K562 (cell line): Measurements from ENCODE around the gene MSRB2. TPM values are rescaled to one million over a fixed set of nuclear protein-coding genes. Genes with fewer than 3 reads are reported as not detected.

Source experiments
- ARHGAP35 ChIP-seq: fragments of 450-650 bp; IDR thresholded peaks from 2 replicates; pipeline ENCODE4 v1.6.1; 2018; ENCODE audit not compliant: partially characterized antibody
- ARID2 ChIP-seq: fragments of 450-650 bp; IDR thresholded peaks from 2 replicates; pipeline ENCODE4 v1.6.1; 2017; ENCODE audit warnings: antibody characterized with exemption, mild to moderate bottlenecking
- BRD4 ChIP-seq: fragments of 200-600 bp; sonication (generic); IDR thresholded peaks from 2 replicates; pipeline ENCODE4 v1.6.1; 2017; ENCODE audit warnings: inconsistent platforms
- CBX3 ChIP-seq, 2 experiments: IDR thresholded peaks; 1 replicate in 1 of 2; 2 replicates in 1 of 2; pipeline ENCODE4 v1.6.1; 2012; ENCODE audit warnings: inconsistent platforms in 2 of 2, low read length in 2 of 2, borderline replicate concordance in 1 of 2, control low read depth in 1 of 2
- CC2D1A ChIP-seq: fragments of 450-650 bp; IDR thresholded peaks from 2 replicates; pipeline ENCODE4 v1.6.1; 2017; ENCODE audit warnings: mild to moderate bottlenecking
- FOXJ2 ChIP-seq: fragments of 200-800 bp; sonication (Bioruptor generic); IDR thresholded peaks from 2 replicates; pipeline ENCODE4 v1.6.1; 2016; ENCODE audit warnings: missing genetic modification characterization, missing compliant biosample characterization
- FOXM1 ChIP-seq, 2 experiments: fragments of 450-650 bp in 1 of 2; sonication (generic) in 1 of 2; formaldehyde crosslinking in 1 of 2; IDR thresholded peaks; 2 replicates each; pipeline versions ENCODE4 v1.6.1 to v1.9.0; 2017 to 2022; ENCODE audit warnings: low read depth in 2 of 2, mild to moderate bottlenecking in 2 of 2, missing genetic modification reagents in 1 of 2, moderate library complexity in 1 of 2
- HSF4 ChIP-seq: fragments of 250-450 bp; sonication (Bioruptor Pico); IDR thresholded peaks from 2 replicates; pipeline ENCODE4 v2.1.2; 2022; ENCODE audit warnings: mild to moderate bottlenecking, moderate library complexity, borderline replicate concordance
- KAT7 ChIP-seq: sonication (generic); formaldehyde crosslinking; IDR thresholded peaks from 2 replicates; pipeline ENCODE4 v1.8.0; 2022; ENCODE audit warnings: missing genetic modification reagents, mild to moderate bottlenecking, borderline replicate concordance
- KLF16 ChIP-seq: IDR thresholded peaks from 2 replicates; pipeline ENCODE4 v1.6.1; 2016; ENCODE audit warnings: antibody characterized with exemption
- MECOM ChIP-seq: fragments of 250-450 bp; sonication (Bioruptor Pico); IDR thresholded peaks from 2 replicates; pipeline ENCODE4 v1.8.0; 2022; ENCODE audit warnings: inconsistent platforms
- MEF2A ChIP-seq: IDR thresholded peaks from 2 replicates; pipeline ENCODE4 v1.6.1; 2011; ENCODE audit warnings: low read depth, mild to moderate bottlenecking, low read length, moderate library complexity; ENCODE audit not compliant: control insufficient read depth
- MYNN ChIP-seq, 2 experiments: sonication (generic); formaldehyde crosslinking in 1 of 2; IDR thresholded peaks; 2 replicates each; pipeline versions ENCODE4 v1.5.0 to v1.6.1; 2016 to 2020; ENCODE audit warnings: antibody characterized with exemption in 1 of 2, missing genetic modification reagents in 1 of 2
- NEUROD1 ChIP-seq: fragments of 150-350 bp; IDR thresholded peaks from 2 replicates; pipeline ENCODE4 v1.6.1; 2014; ENCODE audit warnings: borderline replicate concordance, low read length, low read depth; ENCODE audit not compliant: partially characterized antibody
- RBM25 ChIP-seq: fragments of 200-400 bp; formaldehyde crosslinking; IDR thresholded peaks from 2 replicates; pipeline ENCODE4 v1.6.1; 2018; ENCODE audit warnings: low read length, low read depth, moderate library complexity; ENCODE audit not compliant: severe bottlenecking
- SETDB1 ChIP-seq: IDR thresholded peaks from one replicate; pipeline ENCODE4 v1.6.1; 2012; ENCODE audit warnings: low read length, control low read depth, inconsistent platforms
- SMC3 ChIP-seq: conservative IDR thresholded peaks from 2 replicates; pipeline ENCODE4 v1.6.1; 2011; ENCODE audit warnings: low read depth, low read length, improper control_type of control experiment; ENCODE audit not compliant: insufficient read depth
- SPI1 ChIP-seq: IDR thresholded peaks from 2 replicates; pipeline ENCODE4 v1.6.1; 2011; ENCODE audit warnings: low read depth, low read length, control low read depth, borderline replicate concordance
- TGIF2 ChIP-seq: sonication (generic); formaldehyde crosslinking; IDR thresholded peaks from 2 replicates; pipeline ENCODE4 v1.8.1; 2022; ENCODE audit warnings: mild to moderate bottlenecking, missing genetic modification reagents, moderate library complexity
- ZNF551 ChIP-seq: fragments of 250-450 bp; sonication (Bioruptor Pico); IDR thresholded peaks from 2 replicates; pipeline ENCODE4 v1.5.0; 2021; ENCODE audit warnings: mild to moderate bottlenecking, moderate library complexity
- ZNF75A ChIP-seq: fragments of 450-650 bp; formaldehyde crosslinking; IDR thresholded peaks from 2 replicates; pipeline ENCODE4 v1.4.0; 2020; ENCODE audit warnings: mild to moderate bottlenecking
- polyA plus RNA-seq, 8 experiments: library from polyadenylated mRNA; depleted of rRNA in 4 of 8; stranded (reverse) in 5 of 8; unstranded in 3 of 8; fragments of >200 nt; fragmentation: Nextera tagmentation in 2 of 8; fragmentation: Illumina TruSeq in 1 of 8; extraction: Ambion mirVana in 2 of 8; extraction: Trizol in 1 of 8; gene quantifications; 2 replicates each; pipeline versions ENCODE4 v1.2.1 to v1.2.3, GENCODE V29; 2011 to 2014; ENCODE audit warnings: inconsistent platforms in 1 of 8, missing spikeins in 1 of 8
- total RNA-seq, 7 experiments: library from RNA; depleted of rRNA in 6 of 7; stranded (reverse); fragments of >200 nt in 6 of 7; fragmentation: Illumina TruSeq in 2 of 7; extraction: Trizol in 2 of 7; gene quantifications; 2 replicates each; pipeline versions ENCODE4 v1.2.1 to v1.2.3, GENCODE V29; 2011 to 2021; ENCODE audit warnings: low replicate concordance in 1 of 7
- TF ChIP-seq, protein P1 (sequence below): fragments of 250-450 bp; sonication (Bioruptor Pico); IDR thresholded peaks from 2 replicates; pipeline ENCODE4 v1.4.0; 2020; ENCODE audit warnings: mild to moderate bottlenecking, moderate library complexity, borderline replicate concordance
- TF ChIP-seq, protein P2 (sequence below): sonication (generic); formaldehyde crosslinking; IDR thresholded peaks from 2 replicates; pipeline ENCODE4 v1.8.0; 2023; ENCODE audit warnings: mild to moderate bottlenecking, missing genetic modification reagents
- TF ChIP-seq, protein P3 (sequence below): fragments of 450-650 bp; formaldehyde crosslinking; IDR thresholded peaks from 2 replicates; pipeline ENCODE4 v1.4.0; 2020; ENCODE audit warnings: mild to moderate bottlenecking, moderate library complexity

MSRB2 gene
- total and polyA plus RNA-seq, 9 of the 15 experiments (the other 6 are each of a cell fraction or from before 2014, with no cell fraction given), result 1.5 to 22.3 (median 5.9) TPM

DNA sequence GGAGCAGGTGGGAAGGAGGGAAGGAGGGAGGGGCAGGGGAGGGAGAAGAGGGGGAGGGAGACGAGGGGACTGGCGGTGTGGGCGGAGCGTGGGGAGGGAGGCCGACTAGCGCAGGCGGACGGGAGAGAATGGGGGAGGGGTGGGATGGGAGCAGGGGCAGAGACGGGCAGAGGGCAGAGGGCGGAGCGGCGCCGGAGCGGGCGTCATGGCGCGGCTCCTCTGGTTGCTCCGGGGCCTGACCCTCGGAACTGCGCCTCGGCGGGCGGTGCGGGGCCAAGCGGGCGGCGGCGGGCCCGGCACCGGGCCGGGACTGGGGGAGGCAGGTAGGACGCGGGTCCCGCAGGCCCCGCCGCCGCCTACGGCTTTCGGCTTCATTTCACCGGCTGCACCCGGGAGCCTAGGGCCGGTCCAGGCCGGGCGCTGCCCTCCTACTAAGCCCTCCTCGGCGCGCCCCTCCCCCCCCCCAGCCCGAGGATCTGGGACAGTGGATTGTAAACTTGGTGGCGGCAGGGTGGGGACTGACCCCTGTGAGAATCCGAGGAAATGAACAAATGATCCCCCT, at the start of gene MSRB2 (continued):
- TF ChIP-seq, protein P1, sequence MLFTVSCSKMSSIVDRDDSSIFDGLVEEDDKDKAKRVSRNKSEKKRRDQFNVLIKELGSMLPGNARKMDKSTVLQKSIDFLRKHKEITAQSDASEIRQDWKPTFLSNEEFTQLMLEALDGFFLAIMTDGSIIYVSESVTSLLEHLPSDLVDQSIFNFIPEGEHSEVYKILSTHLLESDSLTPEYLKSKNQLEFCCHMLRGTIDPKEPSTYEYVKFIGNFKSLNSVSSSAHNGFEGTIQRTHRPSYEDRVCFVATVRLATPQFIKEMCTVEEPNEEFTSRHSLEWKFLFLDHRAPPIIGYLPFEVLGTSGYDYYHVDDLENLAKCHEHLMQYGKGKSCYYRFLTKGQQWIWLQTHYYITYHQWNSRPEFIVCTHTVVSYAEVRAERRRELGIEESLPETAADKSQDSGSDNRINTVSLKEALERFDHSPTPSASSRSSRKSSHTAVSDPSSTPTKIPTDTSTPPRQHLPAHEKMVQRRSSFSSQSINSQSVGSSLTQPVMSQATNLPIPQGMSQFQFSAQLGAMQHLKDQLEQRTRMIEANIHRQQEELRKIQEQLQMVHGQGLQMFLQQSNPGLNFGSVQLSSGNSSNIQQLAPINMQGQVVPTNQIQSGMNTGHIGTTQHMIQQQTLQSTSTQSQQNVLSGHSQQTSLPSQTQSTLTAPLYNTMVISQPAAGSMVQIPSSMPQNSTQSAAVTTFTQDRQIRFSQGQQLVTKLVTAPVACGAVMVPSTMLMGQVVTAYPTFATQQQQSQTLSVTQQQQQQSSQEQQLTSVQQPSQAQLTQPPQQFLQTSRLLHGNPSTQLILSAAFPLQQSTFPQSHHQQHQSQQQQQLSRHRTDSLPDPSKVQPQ (CRISPR knock-in tag), result no peak
- no peak for TF ChIP-seq SMC3
- TF ChIP-seq SPI1, result no peak
- TF ChIP-seq ZNF551 (CRISPR knock-in tag), result no peak
- TF ChIP-seq NEUROD1, result no peak
- TF ChIP-seq, protein P2, sequence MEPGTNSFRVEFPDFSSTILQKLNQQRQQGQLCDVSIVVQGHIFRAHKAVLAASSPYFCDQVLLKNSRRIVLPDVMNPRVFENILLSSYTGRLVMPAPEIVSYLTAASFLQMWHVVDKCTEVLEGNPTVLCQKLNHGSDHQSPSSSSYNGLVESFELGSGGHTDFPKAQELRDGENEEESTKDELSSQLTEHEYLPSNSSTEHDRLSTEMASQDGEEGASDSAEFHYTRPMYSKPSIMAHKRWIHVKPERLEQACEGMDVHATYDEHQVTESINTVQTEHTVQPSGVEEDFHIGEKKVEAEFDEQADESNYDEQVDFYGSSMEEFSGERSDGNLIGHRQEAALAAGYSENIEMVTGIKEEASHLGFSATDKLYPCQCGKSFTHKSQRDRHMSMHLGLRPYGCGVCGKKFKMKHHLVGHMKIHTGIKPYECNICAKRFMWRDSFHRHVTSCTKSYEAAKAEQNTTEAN, result no peak
- TF ChIP-seq ZNF75A (CRISPR knock-in tag), result no peak
- TF ChIP-seq FOXJ2 (tag), result no peak
- no peak for TF ChIP-seq ARHGAP35
- no peak for TF ChIP-seq KLF16
- TF ChIP-seq, protein P3, sequence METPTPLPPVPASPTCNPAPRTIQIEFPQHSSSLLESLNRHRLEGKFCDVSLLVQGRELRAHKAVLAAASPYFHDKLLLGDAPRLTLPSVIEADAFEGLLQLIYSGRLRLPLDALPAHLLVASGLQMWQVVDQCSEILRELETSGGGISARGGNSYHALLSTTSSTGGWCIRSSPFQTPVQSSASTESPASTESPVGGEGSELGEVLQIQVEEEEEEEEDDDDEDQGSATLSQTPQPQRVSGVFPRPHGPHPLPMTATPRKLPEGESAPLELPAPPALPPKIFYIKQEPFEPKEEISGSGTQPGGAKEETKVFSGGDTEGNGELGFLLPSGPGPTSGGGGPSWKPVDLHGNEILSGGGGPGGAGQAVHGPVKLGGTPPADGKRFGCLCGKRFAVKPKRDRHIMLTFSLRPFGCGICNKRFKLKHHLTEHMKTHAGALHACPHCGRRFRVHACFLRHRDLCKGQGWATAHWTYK (CRISPR knock-in tag), result no peak
- no peak for TF ChIP-seq CBX3 (IDR thresholded peaks at IDR 0.05; ENCODE audit: borderline replicate concordance in 1 of 2, low read length in 2 of 2)
- no peak for TF ChIP-seq BRD4
- no peak for TF ChIP-seq HSF4
- no peak for TF ChIP-seq MECOM (CRISPR knock-in tag)
- no peak for TF ChIP-seq SETDB1
- no peak for TF ChIP-seq CC2D1A
- peak; percentile 73; the same call in 1 of the 2 replicates for TF ChIP-seq MYNN (IDR thresholded peaks at IDR 0.05)
- no peak for TF ChIP-seq MYNN (CRISPR knock-in tag; IDR thresholded peaks at IDR 0.05)
- TF ChIP-seq FOXM1 (IDR thresholded peaks at IDR 0.05; ENCODE audit: low read depth), result no peak
- no peak for TF ChIP-seq FOXM1 (CRISPR knock-in tag; IDR thresholded peaks at IDR 0.05; ENCODE audit: low read depth)
- TF ChIP-seq ARID2, result no peak
- no peak for TF ChIP-seq TGIF2 (CRISPR knock-in tag)
- no peak for TF ChIP-seq RBM25
- TF ChIP-seq KAT7, result 0 out of 2 replicates have a peak, but pooled peaks have one; percentile 45
- no peak for TF ChIP-seq MEF2A
